Measurements from ENCODE around the gene EPS15.

EPS15 gene

GRCh38 chr1:51369171-51369570, 149.9 kb downstream of the EPS15 start:
- no peak for DNase-seq

GRCh38 chr1:51365774-51366173, 153.3 kb downstream of the EPS15 start:
- DNase-seq = no peak

GRCh38 chr1:51359879-51360278, 159.2 kb downstream of the EPS15 start:
- no peak for DNase-seq

- DNase-seq = no peak
Measured at GRCh38 chr1:51355382-51355781, 163.7 kb downstream of the EPS15 start.

- no peak for DNase-seq
Measured at GRCh38 chr1:51354416-51354815, 164.7 kb downstream of the EPS15 start.

- DNase-seq = no peak
Measured at GRCh38 chr1:51351907-51352306, 167.2 kb downstream of the EPS15 start.

- DNase-seq = no peak
Measured at GRCh38 chr1:51349862-51350261, 169.2 kb downstream of the EPS15 start.

- DNase-seq = no peak
Measured at GRCh38 chr1:51348147-51348527, 170.9 kb downstream of the EPS15 start.

- DNase-seq = no peak
Measured at GRCh38 chr1:51347398-51348146, 171.5 kb downstream of the EPS15 start.

- no peak for DNase-seq
Measured at GRCh38 chr1:51346086-51346942, 172.8 kb downstream of the EPS15 start.

GRCh38 chr1:51345300-51345687, 173.8 kb downstream of the EPS15 start:
- DNase-seq = no peak

- no peak for DNase-seq
Measured at GRCh38 chr1:51344602-51345299, 174.3 kb downstream of the EPS15 start.

GRCh38 chr1:51344276-51344601, 174.8 kb downstream of the EPS15 start:
- DNase-seq = no peak

- no peak for DNase-seq
Measured at GRCh38 chr1:51343624-51344023, 175.4 kb downstream of the EPS15 start.

GRCh38 chr1:51342591-51343206, 176.4 kb downstream of the EPS15 start:
- no peak for DNase-seq

- no peak for DNase-seq
Measured at GRCh38 chr1:51341876-51342496, 177.1 kb downstream of the EPS15 start.

GRCh38 chr1:51340380-51340779, 178.7 kb downstream of the EPS15 start:
- DNase-seq = no peak

GRCh38 chr1:51336711-51337110, 182.4 kb downstream of the EPS15 start:
- DNase-seq = no peak

- no peak for DNase-seq
Measured at GRCh38 chr1:51336004-51336403, 183.1 kb downstream of the EPS15 start.

- no peak for DNase-seq
Measured at GRCh38 chr1:51331206-51332100, 187.6 kb downstream of the EPS15 start.

GRCh38 chr1:51330331-51331201, 188.5 kb downstream of the EPS15 start, which contains the start of gene TTC39A:
Gene TTC39A, minus strand, starts transcription at chr1:51330562. Its CDS starts 85 bp downstream, at chr1:51330477.
- DNase-seq = no peak

All from stimulated activated naive CD4-positive, alpha-beta T cell treated with Interleukin-2 at 50 U/mL for 16 hours (primary cell).